HL-60/S4 (cell line): ENCODE data around the gene MAGI2.

Experiments
- in situ Hi-C: fragments of 300-500 bp; cut with MboI; formaldehyde crosslinking; loops from 2 replicates; pipeline ENCODE4 v1.14.3; 2022; ENCODE audit warnings: low sequenced_read_pairs

The MAGI2 gene

GRCh38 chr7:78686189-78686588 lies 767.3 kb downstream of the MAGI2 start:
- in situ Hi-C loops = no loop called here

- in situ Hi-C loops = no loop called here
Observed at GRCh38 chr7:78684201-78684600, 769.3 kb downstream of the MAGI2 start.

GRCh38 chr7:78683566-78683965 lies 769.9 kb downstream of the MAGI2 start:
- in situ Hi-C loops = no loop called here

GRCh38 chr7:78679112-78679876 lies 774.2 kb downstream of the MAGI2 start:
- in situ Hi-C loops = no loop called here

GRCh38 chr7:78677391-78677790 lies 776.1 kb downstream of the MAGI2 start:
- in situ Hi-C loops = no loop called here

GRCh38 chr7:78675511-78675910 lies 778.0 kb downstream of the MAGI2 start:
- in situ Hi-C loops = no loop called here

GRCh38 chr7:78673272-78673671 lies 780.2 kb downstream of the MAGI2 start:
- in situ Hi-C loops = no loop called here

GRCh38 chr7:78662939-78663338 lies 790.5 kb downstream of the MAGI2 start:
- in situ Hi-C loops = no loop called here

- in situ Hi-C loops = no loop called here
Observed at GRCh38 chr7:78649976-78650375, 803.5 kb downstream of the MAGI2 start.

GRCh38 chr7:78649236-78649635 lies 804.2 kb downstream of the MAGI2 start:
- in situ Hi-C loops = no loop called here

- in situ Hi-C loops = no loop called here
Observed at GRCh38 chr7:78642751-78643150, 810.7 kb downstream of the MAGI2 start.

- in situ Hi-C loops = no loop called here
Observed at GRCh38 chr7:78638364-78638763, 815.1 kb downstream of the MAGI2 start.

- in situ Hi-C loops = no loop called here
Observed at GRCh38 chr7:78636727-78637126, 816.7 kb downstream of the MAGI2 start.

GRCh38 chr7:78635026-78635793 lies 818.3 kb downstream of the MAGI2 start:
- in situ Hi-C loops = no loop called here

- in situ Hi-C loops = no loop called here
Observed at GRCh38 chr7:78634093-78634492, 819.4 kb downstream of the MAGI2 start.

- in situ Hi-C loops = no loop called here
Observed at GRCh38 chr7:78620920-78621319, 832.5 kb downstream of the MAGI2 start.

GRCh38 chr7:78616539-78616938 lies 836.9 kb downstream of the MAGI2 start:
- in situ Hi-C loops = no loop called here

- in situ Hi-C loops = no loop called here
Observed at GRCh38 chr7:78609281-78609680, 844.2 kb downstream of the MAGI2 start.

GRCh38 chr7:78607099-78607498 lies 846.4 kb downstream of the MAGI2 start:
- in situ Hi-C loops = no loop called here

GRCh38 chr7:78605119-78605518 lies 848.3 kb downstream of the MAGI2 start:
- in situ Hi-C loops = no loop called here

GRCh38 chr7:78601728-78602127 lies 851.7 kb downstream of the MAGI2 start:
- in situ Hi-C loops = no loop called here

GRCh38 chr7:78594156-78594555 lies 859.3 kb downstream of the MAGI2 start:
- in situ Hi-C loops = no loop called here
